ENCODE measurements around the gene THSD4. TPM values are rescaled to one million over a fixed set of nuclear protein-coding genes. Genes with fewer than 3 reads are reported as not detected.
A peak's percentile ranks its signal among the peaks of the same experiment; 100 is the strongest.

Gene THSD4
- polyA plus RNA-seq, 2 of the 4 experiments (the other 2 are of a cell fraction), result 15.8 to 40.7 TPM

DNA sequence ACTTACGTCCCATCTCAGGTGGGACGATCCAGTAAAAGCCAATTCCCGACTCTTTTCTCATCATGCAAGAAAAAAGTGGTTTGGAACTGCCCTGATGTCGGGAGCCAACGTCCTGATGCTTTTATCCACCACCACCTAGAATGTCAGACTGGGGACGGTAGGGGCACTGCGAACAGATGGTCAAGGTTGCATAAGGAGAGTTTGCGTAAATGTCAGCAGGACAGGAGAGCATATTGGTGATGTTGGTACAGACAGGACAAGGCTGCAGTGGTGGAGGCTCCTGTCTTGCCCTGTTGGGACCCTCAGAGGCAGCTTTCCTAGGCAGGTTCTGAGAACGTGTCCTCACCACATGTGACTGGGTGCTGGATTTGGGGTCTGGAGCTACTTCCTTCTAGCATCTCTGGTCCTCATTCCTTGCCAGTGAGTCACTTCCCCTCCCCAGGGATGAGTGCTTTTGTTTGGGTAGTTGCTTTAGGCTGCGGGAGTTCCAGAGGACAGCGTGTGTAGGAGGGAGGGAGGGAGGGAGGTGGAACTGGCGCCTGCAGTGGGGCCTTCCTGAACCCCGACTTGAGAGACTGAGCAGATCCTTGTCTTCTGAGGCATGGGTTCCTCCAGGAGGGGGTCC lies 21.0 kb downstream of the THSD4 start (continued):
- TF ChIP-seq, protein P1, sequence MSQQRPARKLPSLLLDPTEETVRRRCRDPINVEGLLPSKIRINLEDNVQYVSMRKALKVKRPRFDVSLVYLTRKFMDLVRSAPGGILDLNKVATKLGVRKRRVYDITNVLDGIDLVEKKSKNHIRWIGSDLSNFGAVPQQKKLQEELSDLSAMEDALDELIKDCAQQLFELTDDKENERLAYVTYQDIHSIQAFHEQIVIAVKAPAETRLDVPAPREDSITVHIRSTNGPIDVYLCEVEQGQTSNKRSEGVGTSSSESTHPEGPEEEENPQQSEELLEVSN (IDR thresholded peaks at IDR 0.05; ENCODE audit: borderline replicate concordance, low read depth), result no peak
- TF ChIP-seq, protein P2, sequence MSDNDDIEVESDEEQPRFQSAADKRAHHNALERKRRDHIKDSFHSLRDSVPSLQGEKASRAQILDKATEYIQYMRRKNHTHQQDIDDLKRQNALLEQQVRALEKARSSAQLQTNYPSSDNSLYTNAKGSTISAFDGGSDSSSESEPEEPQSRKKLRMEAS (IDR thresholded peaks at IDR 0.05), result peak; percentile 75; the same call in 1 of the 2 replicates
- TF ChIP-seq FOXS1 (CRISPR knock-in tag; IDR thresholded peaks at IDR 0.05) (no peak), POLR2A (IDR thresholded peaks at IDR 0.05; ENCODE audit: low read length) (no peak), BHLHE40 (IDR thresholded peaks at IDR 0.05; ENCODE audit: low read depth, low read length) (no peak), FOSL2 (IDR thresholded peaks at IDR 0.05) (no peak; the same call in 1 of the 2 replicates), FOSL2 (CRISPR knock-in tag; IDR thresholded peaks at IDR 0.05) (peak; percentile 42; the same call in 1 of the 2 replicates), GATA3 (IDR thresholded peaks at IDR 0.05; ENCODE audit: borderline replicate concordance) (peak; percentile 39; the same call in 1 of the 2 replicates), FOSB (CRISPR knock-in tag; IDR thresholded peaks at IDR 0.05) (no peak), EHF (CRISPR knock-in tag; IDR thresholded peaks at IDR 0.05) (no peak; the same call in 1 of the 2 replicates), TP53 (CRISPR knock-in tag; IDR thresholded peaks at IDR 0.05) (no peak), RCOR1 (IDR thresholded peaks at IDR 0.05; ENCODE audit: low read depth, low read length) (no peak), MAFK (IDR thresholded peaks at IDR 0.05; ENCODE audit: partially characterized antibody) (no peak)
- TF ChIP-seq, protein P3, sequence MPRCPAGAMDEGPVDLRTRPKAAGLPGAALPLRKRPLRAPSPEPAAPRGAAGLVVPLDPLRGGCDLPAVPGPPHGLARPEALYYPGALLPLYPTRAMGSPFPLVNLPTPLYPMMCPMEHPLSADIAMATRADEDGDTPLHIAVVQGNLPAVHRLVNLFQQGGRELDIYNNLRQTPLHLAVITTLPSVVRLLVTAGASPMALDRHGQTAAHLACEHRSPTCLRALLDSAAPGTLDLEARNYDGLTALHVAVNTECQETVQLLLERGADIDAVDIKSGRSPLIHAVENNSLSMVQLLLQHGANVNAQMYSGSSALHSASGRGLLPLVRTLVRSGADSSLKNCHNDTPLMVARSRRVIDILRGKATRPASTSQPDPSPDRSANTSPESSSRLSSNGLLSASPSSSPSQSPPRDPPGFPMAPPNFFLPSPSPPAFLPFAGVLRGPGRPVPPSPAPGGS (IDR thresholded peaks at IDR 0.05), result no peak
- TF ChIP-seq, protein P4, sequence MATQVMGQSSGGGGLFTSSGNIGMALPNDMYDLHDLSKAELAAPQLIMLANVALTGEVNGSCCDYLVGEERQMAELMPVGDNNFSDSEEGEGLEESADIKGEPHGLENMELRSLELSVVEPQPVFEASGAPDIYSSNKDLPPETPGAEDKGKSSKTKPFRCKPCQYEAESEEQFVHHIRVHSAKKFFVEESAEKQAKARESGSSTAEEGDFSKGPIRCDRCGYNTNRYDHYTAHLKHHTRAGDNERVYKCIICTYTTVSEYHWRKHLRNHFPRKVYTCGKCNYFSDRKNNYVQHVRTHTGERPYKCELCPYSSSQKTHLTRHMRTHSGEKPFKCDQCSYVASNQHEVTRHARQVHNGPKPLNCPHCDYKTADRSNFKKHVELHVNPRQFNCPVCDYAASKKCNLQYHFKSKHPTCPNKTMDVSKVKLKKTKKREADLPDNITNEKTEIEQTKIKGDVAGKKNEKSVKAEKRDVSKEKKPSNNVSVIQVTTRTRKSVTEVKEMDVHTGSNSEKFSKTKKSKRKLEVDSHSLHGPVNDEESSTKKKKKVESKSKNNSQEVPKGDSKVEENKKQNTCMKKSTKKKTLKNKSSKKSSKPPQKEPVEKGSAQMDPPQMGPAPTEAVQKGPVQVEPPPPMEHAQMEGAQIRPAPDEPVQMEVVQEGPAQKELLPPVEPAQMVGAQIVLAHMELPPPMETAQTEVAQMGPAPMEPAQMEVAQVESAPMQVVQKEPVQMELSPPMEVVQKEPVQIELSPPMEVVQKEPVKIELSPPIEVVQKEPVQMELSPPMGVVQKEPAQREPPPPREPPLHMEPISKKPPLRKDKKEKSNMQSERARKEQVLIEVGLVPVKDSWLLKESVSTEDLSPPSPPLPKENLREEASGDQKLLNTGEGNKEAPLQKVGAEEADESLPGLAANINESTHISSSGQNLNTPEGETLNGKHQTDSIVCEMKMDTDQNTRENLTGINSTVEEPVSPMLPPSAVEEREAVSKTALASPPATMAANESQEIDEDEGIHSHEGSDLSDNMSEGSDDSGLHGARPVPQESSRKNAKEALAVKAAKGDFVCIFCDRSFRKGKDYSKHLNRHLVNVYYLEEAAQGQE (IDR thresholded peaks at IDR 0.05), result no peak

DNA sequence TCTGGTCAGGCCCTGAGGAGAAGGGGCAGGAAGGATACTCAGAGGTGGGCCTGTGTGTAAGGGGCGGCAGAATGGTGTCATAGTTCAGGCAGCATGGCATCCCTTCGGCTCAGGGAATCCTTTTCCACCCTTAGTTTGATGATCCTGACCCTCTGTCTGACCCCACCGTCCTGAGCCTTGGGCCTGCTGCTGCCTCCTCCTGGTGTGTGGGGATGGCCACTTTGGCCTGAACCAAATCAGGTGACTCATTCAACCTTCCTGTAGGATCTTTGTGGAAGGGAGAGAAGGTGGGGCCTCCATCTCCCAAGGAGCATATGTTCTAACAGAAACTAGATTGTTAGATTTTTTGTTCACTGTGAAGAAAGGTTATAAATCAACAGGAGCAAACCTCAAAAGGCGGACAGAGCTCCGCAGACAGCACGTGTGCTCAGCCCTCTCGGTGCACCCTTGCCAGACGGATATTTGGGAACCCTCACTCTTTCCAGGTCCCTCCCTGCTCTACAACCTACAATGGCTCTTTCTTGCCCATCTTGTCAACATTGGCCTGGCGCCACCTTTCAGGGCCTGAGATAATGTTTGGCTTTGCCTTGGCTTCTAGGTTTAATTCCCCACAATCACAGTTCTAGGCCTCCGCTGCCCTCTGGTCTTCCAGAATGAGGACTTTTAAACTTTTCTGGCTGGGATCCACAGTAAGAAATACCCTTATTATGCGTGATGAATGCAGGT lies 21.7 kb downstream of the THSD4 start:
- DNase-seq (ENCODE audit: low read depth in 1 of 2, low spot score in 1 of 2) (peak in 1 of 2 experiments; percentile 68), ATAC-seq (peak; percentile 65 to 66), FAIRE-seq (no peak)
- 79% methylated on average over 11 of the region's 11 CpGs for WGBS (ENCODE audit: missing lambda C conversion rate)
- Histone ChIP-seq H3K27ac (peak overlapping the region; percentile 86 to 89), H3K4me1 (peaks cover 56% of the 10 kb centered on the region), H3K4me3 (no peak overlapping the region), H3K4me2 (peak overlapping the region; percentile 77), H3K9me3 (no peaks in the 10 kb centered on the region)
- POLR2A ChIA-PET, result no interaction called here
- CTCF ChIA-PET, result interaction anchor here (0.9 to 1.2 kb wide), 2 partner anchors 11 to 17 kb away, joined by 3 read pairs; no protein-coding TSS in a partner anchor
- TF ChIP-seq NPAS2 (CRISPR knock-in tag; IDR thresholded peaks at IDR 0.05; ENCODE audit: borderline replicate concordance) (no peak), RAD21 (conservative IDR thresholded peaks at IDR 0.05 in 1 of 2, IDR thresholded peaks at IDR 0.05 in 1 of 2) (0 out of 5 replicates have a peak, but pooled peaks of 1 of the 2 experiments have one; percentile 6), EHF (CRISPR knock-in tag; IDR thresholded peaks at IDR 0.05) (0 out of 2 replicates have a peak, but pooled peaks have one; percentile 17), RARB (CRISPR knock-in tag; IDR thresholded peaks at IDR 0.05) (no peak), HOXB13 (CRISPR knock-in tag; IDR thresholded peaks at IDR 0.05; ENCODE audit: low read depth) (no peak), RCOR1 (IDR thresholded peaks at IDR 0.05; ENCODE audit: low read depth, low read length) (no peak), HOXB5 (CRISPR knock-in tag; IDR thresholded peaks at IDR 0.05) (0 out of 2 replicates have a peak, but pooled peaks have one; percentile 9), CBX2 (IDR thresholded peaks at IDR 0.05; ENCODE audit: borderline replicate concordance, low read depth) (no peak), SREBF2 (IDR thresholded peaks at IDR 0.05) (no peak), ESRRA (IDR thresholded peaks at IDR 0.05; ENCODE audit: borderline replicate concordance, low read length) (no peak), HEYL (CRISPR knock-in tag; IDR thresholded peaks at IDR 0.05) (no peak), ZNF302 (CRISPR knock-in tag; IDR thresholded peaks at IDR 0.05) (no peak; the same call in 1 of the 2 replicates)
- TF ChIP-seq, protein P5, sequence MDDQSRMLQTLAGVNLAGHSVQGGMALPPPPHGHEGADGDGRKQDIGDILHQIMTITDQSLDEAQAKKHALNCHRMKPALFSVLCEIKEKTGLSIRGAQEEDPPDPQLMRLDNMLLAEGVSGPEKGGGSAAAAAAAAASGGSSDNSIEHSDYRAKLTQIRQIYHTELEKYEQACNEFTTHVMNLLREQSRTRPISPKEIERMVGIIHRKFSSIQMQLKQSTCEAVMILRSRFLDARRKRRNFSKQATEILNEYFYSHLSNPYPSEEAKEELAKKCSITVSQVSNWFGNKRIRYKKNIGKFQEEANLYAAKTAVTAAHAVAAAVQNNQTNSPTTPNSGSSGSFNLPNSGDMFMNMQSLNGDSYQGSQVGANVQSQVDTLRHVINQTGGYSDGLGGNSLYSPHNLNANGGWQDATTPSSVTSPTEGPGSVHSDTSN (IDR thresholded peaks at IDR 0.05), result no peak
- TF ChIP-seq, protein P6, sequence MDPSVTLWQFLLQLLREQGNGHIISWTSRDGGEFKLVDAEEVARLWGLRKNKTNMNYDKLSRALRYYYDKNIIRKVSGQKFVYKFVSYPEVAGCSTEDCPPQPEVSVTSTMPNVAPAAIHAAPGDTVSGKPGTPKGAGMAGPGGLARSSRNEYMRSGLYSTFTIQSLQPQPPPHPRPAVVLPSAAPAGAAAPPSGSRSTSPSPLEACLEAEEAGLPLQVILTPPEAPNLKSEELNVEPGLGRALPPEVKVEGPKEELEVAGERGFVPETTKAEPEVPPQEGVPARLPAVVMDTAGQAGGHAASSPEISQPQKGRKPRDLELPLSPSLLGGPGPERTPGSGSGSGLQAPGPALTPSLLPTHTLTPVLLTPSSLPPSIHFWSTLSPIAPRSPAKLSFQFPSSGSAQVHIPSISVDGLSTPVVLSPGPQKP (IDR thresholded peaks at IDR 0.05; ENCODE audit: low read depth, low read length), result no peak
- TF ChIP-seq, protein P3 (IDR thresholded peaks at IDR 0.05), result no peak
- TF ChIP-seq, protein P7, sequence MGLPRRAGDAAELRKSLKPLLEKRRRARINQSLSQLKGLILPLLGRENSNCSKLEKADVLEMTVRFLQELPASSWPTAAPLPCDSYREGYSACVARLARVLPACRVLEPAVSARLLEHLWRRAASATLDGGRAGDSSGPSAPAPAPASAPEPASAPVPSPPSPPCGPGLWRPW (IDR thresholded peaks at IDR 0.05), result no peak

Measured in A549 (cell line).